GM12891 (cell line): ENCODE data around the gene SMARCC1.

Experiments used
- POLR2A ChIP-seq: IDR thresholded peaks from 2 replicates; pipeline ENCODE4 v1.6.1; 2011; ENCODE audit warnings: low read depth, low read length, control low read depth
- POLR2AphosphoS5 ChIP-seq: IDR thresholded peaks from 2 replicates; pipeline ENCODE4 v1.6.1; 2011; ENCODE audit warnings: low read depth, low read length, control low read depth
- SPI1 ChIP-seq: IDR thresholded peaks from 2 replicates; pipeline ENCODE4 v1.6.1; 2011; ENCODE audit warnings: low read depth, low read length, control low read depth
- TAF1 ChIP-seq: IDR thresholded peaks from 2 replicates; pipeline ENCODE4 v1.6.1; 2011; ENCODE audit warnings: low read depth, low read length, control low read depth

DNA sequence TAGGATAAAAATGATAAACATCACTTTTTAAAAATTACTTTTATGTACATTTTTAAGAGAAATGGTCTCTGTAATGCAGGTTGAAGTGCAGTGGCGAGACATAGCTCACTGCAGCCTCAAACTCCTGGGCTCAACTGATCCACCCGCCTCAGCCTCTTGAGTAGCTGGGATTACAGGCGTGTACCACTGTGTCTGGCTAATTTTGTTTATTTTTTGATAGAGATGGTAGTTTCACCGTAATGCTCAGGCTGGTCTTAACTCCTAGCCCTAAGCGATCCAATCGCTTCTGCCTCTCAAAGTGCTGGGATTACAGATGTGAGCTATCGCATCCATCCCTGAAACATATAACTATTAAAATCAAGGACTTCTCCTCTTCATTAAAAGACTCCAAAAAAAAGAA lies 140.0 kb downstream of the SMARCC1 start:
- TF ChIP-seq POLR2A (no peak), POLR2AphosphoS5 (no peak), TAF1 (no peak), SPI1 (no peak)
